Aorta (tissue), 5 donors: Measurements from ENCODE around the gene PPP4R1. TPM values are rescaled to one million over a fixed set of nuclear protein-coding genes. Genes with fewer than 3 reads are reported as not detected.
"Not testable (repeated sequence)": the region's sequence is repeated elsewhere in the genome, so short reads cannot be mapped to it uniquely, and the experiment has no call there.

Experiments
- ATAC-seq: fragments of 200-7000 bp; cut with Tn5 transposase; one replicate; pipeline ENCODE4 v1.9.1; 2022; ENCODE audit warnings: moderate library complexity; ENCODE audit not compliant: low FRiP score
- DNase-seq, 2 donors: peaks; one replicate each; pipeline ENCODE4 v3.0.0-alpha.2; 2020
- H3K27ac ChIP-seq, 2 donors: one replicate each; pipeline ENCODE4 v1.5.1; 2013; ENCODE audit warnings: low read length in 2 of 2, mild to moderate bottlenecking in 2 of 2, moderate library complexity in 2 of 2, control low read depth in 1 of 2, inconsistent platforms in 1 of 2, low read depth in 1 of 2
- H3K27me3 ChIP-seq, 2 donors: one replicate each; pipeline ENCODE4 v1.6.1; 2013; ENCODE audit warnings: control low read depth in 1 of 2, low read length in 1 of 2, mild to moderate bottlenecking in 1 of 2, moderate library complexity in 1 of 2; ENCODE audit not compliant: insufficient read depth in 2 of 2, control insufficient read depth in 1 of 2
- H3K36me3 ChIP-seq, 2 donors: one replicate each; pipeline ENCODE4 v1.6.1; 2013; ENCODE audit warnings: control low read depth in 1 of 2, low read length in 1 of 2, mild to moderate bottlenecking in 1 of 2; ENCODE audit not compliant: insufficient read depth in 2 of 2, control insufficient read depth in 1 of 2
- H3K4me1 ChIP-seq, 2 donors: one replicate each; pipeline ENCODE4 v1.6.1; 2013; ENCODE audit warnings: low read length in 2 of 2, control low read depth in 1 of 2, mild to moderate bottlenecking in 1 of 2, moderate library complexity in 1 of 2; ENCODE audit not compliant: insufficient read depth in 2 of 2, control insufficient read depth in 1 of 2
- H3K4me3 ChIP-seq, 2 donors: one replicate each; pipeline ENCODE4 v1.5.1; 2013; ENCODE audit warnings: low read length in 2 of 2, control low read depth in 1 of 2, mild to moderate bottlenecking in 1 of 2
- H3K9me3 ChIP-seq: one replicate; pipeline ENCODE4 v1.6.1; 2013; ENCODE audit warnings: mild to moderate bottlenecking, low read length; ENCODE audit not compliant: control insufficient read depth
- WGBS, 2 donors: extraction: QIAGEN DNeasy Blood & Tissue Kit; methylation state at CpG; one replicate each; pipeline ENCODE4 v1.1.7; 2013; 5-methylcytosine and 5-hydroxymethylcytosine counted together
- intact Hi-C, 2 donors: fragments of 100-400 bp; cut with DNase I; formaldehyde crosslinking; loops; one replicate each; pipeline versions ENCODE4 v1.14.2 to v1.15.0; 2022
- polyA plus RNA-seq, 2 donors: library from polyadenylated mRNA; stranded (reverse); fragments of 200-250 nt; gene quantifications; one replicate each; pipeline ENCODE4 v1.2.3, GENCODE V29; 2013
- total RNA-seq, 2 donors: library from RNA; stranded (reverse); fragmentation: NEBNext Ultra II Directional; extraction: Animal tissue kit (Norgen Biotek cat#: 25700); gene quantifications; one replicate each; pipeline ENCODE4 v1.2.1, GENCODE V29; 2021
- donor health status: healthy with polysubstance abuse.
- donor health status: Bipolar disorder and iron deficiency.
- donor health status: DM: no; HTN: no; CAD: no.
- donor health status: DM: no; HTN: no; CAD: no.
- donor health status: DM: yes; HTN: yes; CAD: no.

PPP4R1 gene
- total and polyA plus RNA-seq, 4 donors, result 36.6 to 121 (median 78.8) TPM

GRCh38 chr18:9608298-9608697 is 6.1 kb downstream of the PPP4R1 start:
- intact Hi-C loops, result no loop called here
- Histone ChIP-seq H3K27me3 (no peaks in the 10 kb centered on the region), H3K4me1 (peaks cover 2 to 13% of the 10 kb centered on the region in 2 donors), H3K36me3 (no peaks in the 10 kb centered on the region), H3K27ac (no peak overlapping the region), H3K9me3 (no peaks in the 10 kb centered on the region), H3K4me3 (no peak overlapping the region)
- ATAC-seq (no peak), DNase-seq (no peak)

- H3K27ac ChIP-seq, DNase-seq, H3K36me3 ChIP-seq, H3K9me3 ChIP-seq, H3K27me3 ChIP-seq, intact Hi-C loops, H3K4me3 ChIP-seq, ATAC-seq: not testable (repeated sequence)
- H3K4me1 ChIP-seq, result peaks cover 0 to 11% of the 10 kb centered on the region in 2 donors
- WGBS, 2 donors, result 74 to 79% methylated on average over 5 of the region's 5 CpGs
Observed at GRCh38 chr18:9607111-9607510, 7.2 kb downstream of the PPP4R1 start.

GRCh38 chr18:9606039-9606438 is 8.3 kb downstream of the PPP4R1 start:
- H3K4me3 ChIP-seq, result no peak overlapping the region
- intact Hi-C loops, result no loop called here
- no peaks in the 10 kb centered on the region for H3K27me3 ChIP-seq
- no peak for ATAC-seq
- WGBS, 2 donors, result 91% methylated on average over 3 of the region's 3 CpGs
- DNase-seq, result no peak
- no peaks in the 10 kb centered on the region for H3K36me3 ChIP-seq
- no peak overlapping the region for H3K27ac ChIP-seq
- H3K4me1 ChIP-seq, result peaks cover 0 to 8% of the 10 kb centered on the region in 2 donors
- H3K9me3 ChIP-seq, result no peaks in the 10 kb centered on the region

- DNase-seq, result no peak
- H3K4me1 ChIP-seq, result peaks cover 0 to 2% of the 10 kb centered on the region in 2 donors
- H3K9me3 ChIP-seq, result no peaks in the 10 kb centered on the region
- no peak overlapping the region for H3K27ac ChIP-seq
- H3K36me3 ChIP-seq, result no peaks in the 10 kb centered on the region
- intact Hi-C loops, result no loop called here
- H3K4me3 ChIP-seq, result no peak overlapping the region
- WGBS, 2 donors, result 85 to 90% methylated on average over 2 of the region's 2 CpGs
- no peak for ATAC-seq
- H3K27me3 ChIP-seq, result no peaks in the 10 kb centered on the region
Observed at GRCh38 chr18:9604348-9604747, 10.0 kb downstream of the PPP4R1 start.

- no peak for DNase-seq
- Histone ChIP-seq H3K9me3 (no peaks in the 10 kb centered on the region), H3K27me3 (no peaks in the 10 kb centered on the region), H3K36me3 (no peaks in the 10 kb centered on the region), H3K27ac (no peak overlapping the region), H3K4me1 (no peaks in the 10 kb centered on the region), H3K4me3 (no peak overlapping the region)
- no peak for ATAC-seq
- intact Hi-C loops, result no loop called here
Observed at GRCh38 chr18:9599328-9599727, 15.0 kb downstream of the PPP4R1 start.

GRCh38 chr18:9597609-9598008 is 16.8 kb downstream of the PPP4R1 start:
- 81 to 82% methylated on average over 3 of the region's 3 CpGs for WGBS, 2 donors
- intact Hi-C loops, result no loop called here

GRCh38 chr18:9596843-9597526 is 17.4 kb downstream of the PPP4R1 start:
- ATAC-seq (no peak), DNase-seq (no peak)
- intact Hi-C loops, result no loop called here
- H3K9me3 ChIP-seq, result no peaks in the 10 kb centered on the region
- H3K27ac ChIP-seq, result no peak overlapping the region
- H3K36me3 ChIP-seq, result no peaks in the 10 kb centered on the region
- no peaks in the 10 kb centered on the region for H3K27me3 ChIP-seq
- WGBS, 2 donors, result 96 to 98% methylated on average over 4 of the region's 4 CpGs
- H3K4me3 ChIP-seq, result no peak overlapping the region
- H3K4me1 ChIP-seq, result no peaks in the 10 kb centered on the region

More at GRCh38 chr18:9597609-9598008, 16.8 kb downstream of the PPP4R1 start:
- H3K9me3 ChIP-seq, result no peaks in the 10 kb centered on the region
- DNase-seq, result no peak
- ATAC-seq, result no peak
- no peaks in the 10 kb centered on the region for H3K36me3 ChIP-seq
- no peak overlapping the region for H3K27ac ChIP-seq
- H3K4me3 ChIP-seq, result no peak overlapping the region
- no peaks in the 10 kb centered on the region for H3K4me1 ChIP-seq
- no peaks in the 10 kb centered on the region for H3K27me3 ChIP-seq

- intact Hi-C loops, result no loop called here
- H3K27me3 ChIP-seq, result no peaks in the 10 kb centered on the region
- no peaks in the 10 kb centered on the region for H3K36me3 ChIP-seq
- ATAC-seq (no peak), DNase-seq (no peak)
- WGBS, 2 donors, result 51 to 56% methylated on average over 3 of the region's 3 CpGs
- H3K9me3 ChIP-seq, result no peaks in the 10 kb centered on the region
- no peak overlapping the region for H3K4me3 ChIP-seq
- no peaks in the 10 kb centered on the region for H3K4me1 ChIP-seq
- H3K27ac ChIP-seq, result no peak overlapping the region
Observed at GRCh38 chr18:9596226-9596625, 18.1 kb downstream of the PPP4R1 start.

GRCh38 chr18:9594823-9595596 is 19.3 kb downstream of the PPP4R1 start:
- ATAC-seq (no peak), DNase-seq (no peak)
- no peaks in the 10 kb centered on the region for H3K36me3 ChIP-seq
- peak overlapping the region in 1 of 2 donors; percentile 14 for H3K4me3 ChIP-seq
- intact Hi-C loops, result no loop called here
- H3K27me3 ChIP-seq, result no peaks in the 10 kb centered on the region
- no peaks in the 10 kb centered on the region for H3K9me3 ChIP-seq
- 38 to 52% methylated on average over 1 of the region's 1 CpG for WGBS, 2 donors
- H3K27ac ChIP-seq, result no peak overlapping the region
- H3K4me1 ChIP-seq, result no peaks in the 10 kb centered on the region
